Tibial nerve (tissue), 4 donors: Measurements from ENCODE around the gene PLXNB2.

ENCODE experiments used
- CTCF ChIP-seq, 5 experiments: fragments of 200-600 bp in 3 of 5; fragments of 450-650 bp in 2 of 5; sonication (generic) in 3 of 5; IDR thresholded peaks; one replicate each; pipeline ENCODE4 v1.5.1; 2016 to 2019; ENCODE audit warnings: antibody characterized with exemption in 5 of 5, mild to moderate bottlenecking in 3 of 5, moderate library complexity in 2 of 5
- EP300 ChIP-seq, 2 donors: sonication (generic); formaldehyde crosslinking; IDR thresholded peaks; one replicate each; pipeline ENCODE4 v1.6.1; 2017; ENCODE audit warnings: antibody characterized with exemption in 2 of 2, mild to moderate bottlenecking in 1 of 2
- POLR2A ChIP-seq, 2 donors: fragments of 450-650 bp; IDR thresholded peaks; one replicate each; pipeline ENCODE4 v1.6.1; 2017; ENCODE audit warnings: antibody characterized with exemption in 2 of 2, mild to moderate bottlenecking in 2 of 2, moderate library complexity in 2 of 2

GRCh38 chr22:50270666-50271394, 36.6 kb downstream of the PLXNB2 start:
- TF ChIP-seq CTCF (IDR thresholded peaks at IDR 0.05) (no peak), POLR2A (IDR thresholded peaks at IDR 0.05) (no peak), EP300 (IDR thresholded peaks at IDR 0.05) (no peak)
